ENCODE results near the gene ARID1B. TPM values are rescaled to one million over a fixed set of nuclear protein-coding genes. Genes with fewer than 3 reads are reported as not detected.

The ARID1B gene
- total and polyA plus RNA-seq, 10 of the 15 experiments (the other 5 are each of a cell fraction or from before 2014, with no cell fraction given): 24.7 to 133 (median 54.6) TPM

- ChIA-PET RAD21 (ENCODE audit: unreplicated experiment) (no interaction called here), POLR2A (no interaction called here), SMC1A (ENCODE audit: uncharacterized antibody, unreplicated experiment) (no interaction called here), CTCF (no interaction called here)
- H3K9ac ChIP-seq (ENCODE audit: control insufficient read depth, insufficient read depth, low read length): no peak overlapping the region
- no TSS peak for BruUV-seq (replicated peaks)
- ATAC-seq (no peak), FAIRE-seq (no peak), DNase-seq (ENCODE audit: low read depth, low spot score) (no peak)
- no peak overlapping the region for H3K4me2 ChIP-seq (ENCODE audit: control insufficient read depth, insufficient read depth)
- H3K9me3 ChIP-seq (replicated peaks; ENCODE audit: control insufficient read depth, insufficient read depth, low read length): no peaks in the 10 kb centered on the region; the same call in 2 of the 3 replicates
- no peak for TF ChIP-seq CTCF (IDR thresholded peaks at IDR 0.05 in 2 of 3, conservative IDR thresholded peaks at IDR 0.05 in 1 of 3; ENCODE audit: control insufficient read depth in 2 of 3, extremely low read depth in 1 of 3, insufficient read depth in 1 of 3, low read depth in 3 of 3, low read length in 3 of 3)
- H3K79me2 ChIP-seq (ENCODE audit: control insufficient read depth, insufficient read depth, low read length): no peaks in the 10 kb centered on the region
- no peaks in the 10 kb centered on the region for H4K20me1 ChIP-seq (ENCODE audit: control insufficient read depth, insufficient read depth)
- H3K36me3 ChIP-seq (ENCODE audit: control insufficient read depth in 2 of 2, insufficient read depth in 2 of 2, low read length in 1 of 2): no peaks in the 10 kb centered on the region
- no peak overlapping the region for H3K4me3 ChIP-seq
- intact Hi-C loops (cut with micrococcal nuclease; ENCODE audit: unreplicated experiment) (no loop called here), in situ Hi-C loops (cut with MboI) (no loop called here)
- H3K27me3 ChIP-seq (replicated peaks in 1 of 2; ENCODE audit: control insufficient read depth in 2 of 2, insufficient read depth in 2 of 2, low read length in 1 of 2): peaks cover 0 to 2% of the 10 kb centered on the region in 2 experiments; a peak in 2 of 4 replicates
- no peak overlapping the region for H2AFZ ChIP-seq (ENCODE audit: control insufficient read depth, low read depth, low read length)
- H3K27ac ChIP-seq (ENCODE audit: control insufficient read depth, insufficient read depth): no peak overlapping the region
- H3K4me1 ChIP-seq (ENCODE audit: control insufficient read depth, insufficient read depth, low read length): no peaks in the 10 kb centered on the region
- 6% methylated on average over 6 of the region's 6 CpGs for WGBS (ENCODE audit: insufficient coverage, insufficient replicate concordance, low lambda C conversion rate, missing lambda C conversion rate)
Observed at GRCh38 chr6:157242791-157243190, 465.6 kb downstream of the ARID1B start.

- ChIA-PET RAD21 (ENCODE audit: unreplicated experiment) (no interaction called here), SMC1A (ENCODE audit: uncharacterized antibody, unreplicated experiment) (no interaction called here)
- TF ChIP-seq ATF3 (IDR thresholded peaks at IDR 0.05; ENCODE audit: borderline replicate concordance, extremely low read depth, low read depth, low read length): no peak
- TF ChIP-seq ZNF207 (IDR thresholded peaks at IDR 0.05; ENCODE audit: borderline replicate concordance): no peak
- no peak for TF ChIP-seq BCL3 (IDR thresholded peaks at IDR 0.05; ENCODE audit: borderline replicate concordance, insufficient read depth, low read depth, low read length, poor library complexity, severe bottlenecking)
- TF ChIP-seq NKRF (conservative IDR thresholded peaks at IDR 0.05): no peak
- no peak for TF ChIP-seq EZH2 (IDR thresholded peaks at IDR 0.05; ENCODE audit: borderline replicate concordance, control insufficient read depth, low read depth, low read length)
- TF ChIP-seq FOXM1 (IDR thresholded peaks at IDR 0.05; ENCODE audit: low read depth, low read length): no peak
Observed at GRCh38 chr6:157244175-157244574, 467.0 kb downstream of the ARID1B start.

More at GRCh38 chr6:157244175-157244574, 467.0 kb downstream of the ARID1B start:
- intact Hi-C loops (cut with micrococcal nuclease; ENCODE audit: unreplicated experiment) (no loop called here), in situ Hi-C loops (cut with MboI) (no loop called here)
- H3K4me2 ChIP-seq (ENCODE audit: control insufficient read depth, insufficient read depth): no peak overlapping the region
- FAIRE-seq: no peak
- no peaks in the 10 kb centered on the region for H3K36me3 ChIP-seq (ENCODE audit: control insufficient read depth in 2 of 2, insufficient read depth in 2 of 2, low read length in 1 of 2)
- H4K20me1 ChIP-seq (ENCODE audit: control insufficient read depth, insufficient read depth): no peaks in the 10 kb centered on the region
- ChIA-PET CTCF (interaction anchor here (1.1 kb wide), 1 partner anchor 31 kb away, joined by 3 read pairs; no protein-coding TSS in a partner anchor), POLR2A (no interaction called here)
- no peak for ATAC-seq
- no peaks in the 10 kb centered on the region for H3K79me2 ChIP-seq (ENCODE audit: control insufficient read depth, insufficient read depth, low read length)
- H3K27me3 ChIP-seq (replicated peaks in 1 of 2; ENCODE audit: control insufficient read depth in 2 of 2, insufficient read depth in 2 of 2, low read length in 1 of 2): peaks cover 0 to 2% of the 10 kb centered on the region in 2 experiments; a peak in 2 of 4 replicates
- no peaks in the 10 kb centered on the region for H3K4me1 ChIP-seq (ENCODE audit: control insufficient read depth, insufficient read depth, low read length)
- DNase-seq (ENCODE audit: low read depth, low spot score): no peak
- H2AFZ ChIP-seq (ENCODE audit: control insufficient read depth, low read depth, low read length): no peak overlapping the region
- no peak overlapping the region for H3K4me3 ChIP-seq
- no peak overlapping the region for H3K27ac ChIP-seq (ENCODE audit: control insufficient read depth, insufficient read depth)
- H3K9me3 ChIP-seq (replicated peaks; ENCODE audit: control insufficient read depth, insufficient read depth, low read length): no peaks in the 10 kb centered on the region; the same call in 1 of the 3 replicates
- BruUV-seq (replicated peaks): no TSS peak
- no peak overlapping the region for H3K9ac ChIP-seq (ENCODE audit: control insufficient read depth, insufficient read depth, low read length)
- 23% methylated on average over 4 of the region's 4 CpGs for WGBS (ENCODE audit: insufficient coverage, insufficient replicate concordance, low lambda C conversion rate, missing lambda C conversion rate)

Measured in GM12878 (cell line).